Activated T-cell treated with anti-CD3 and anti-CD28 coated beads, Interleukin-2, amount 50 U/mL, for 1 hour (primary cell): ENCODE measurements around the gene LDLRAD3.

Source experiments
- DNase-seq: peaks from one replicate; pipeline ENCODE4 v3.0.0-alpha.2; 2020

LDLRAD3 gene

GRCh38 chr11:36086366-36086765 lies 142.5 kb downstream of the LDLRAD3 start:
- DNase-seq, result no peak

GRCh38 chr11:36088266-36088972 lies 144.6 kb downstream of the LDLRAD3 start:
- no peak for DNase-seq

- no peak for DNase-seq
Measured at GRCh38 chr11:36089920-36090319, 146.1 kb downstream of the LDLRAD3 start.

GRCh38 chr11:36090356-36091109 lies 146.7 kb downstream of the LDLRAD3 start:
- DNase-seq, result no peak

- DNase-seq, result no peak
Measured at GRCh38 chr11:36091256-36091811, 147.5 kb downstream of the LDLRAD3 start.

GRCh38 chr11:36092314-36093030 lies 148.6 kb downstream of the LDLRAD3 start:
- DNase-seq, result no peak

GRCh38 chr11:36093548-36093947 lies 149.7 kb downstream of the LDLRAD3 start:
- no peak for DNase-seq

GRCh38 chr11:36094164-36094563 lies 150.3 kb downstream of the LDLRAD3 start:
- no peak for DNase-seq

- no peak for DNase-seq
Measured at GRCh38 chr11:36095716-36096115, 151.9 kb downstream of the LDLRAD3 start.

- no peak for DNase-seq
Measured at GRCh38 chr11:36097219-36097650, 153.4 kb downstream of the LDLRAD3 start.

- no peak for DNase-seq
Measured at GRCh38 chr11:36098087-36098486, 154.2 kb downstream of the LDLRAD3 start.

GRCh38 chr11:36098853-36099375 lies 155.1 kb downstream of the LDLRAD3 start:
- no peak for DNase-seq

- no peak for DNase-seq
Measured at GRCh38 chr11:36101466-36101865, 157.6 kb downstream of the LDLRAD3 start.

- DNase-seq, result no peak
Measured at GRCh38 chr11:36102868-36103267, 159.0 kb downstream of the LDLRAD3 start.

- DNase-seq, result no peak
Measured at GRCh38 chr11:36103933-36104530, 160.2 kb downstream of the LDLRAD3 start.

GRCh38 chr11:36104660-36104992 lies 160.8 kb downstream of the LDLRAD3 start:
- DNase-seq, result no peak

GRCh38 chr11:36105743-36106581 lies 162.1 kb downstream of the LDLRAD3 start:
- DNase-seq, result no peak

- no peak for DNase-seq
Measured at GRCh38 chr11:36107547-36107946, 163.7 kb downstream of the LDLRAD3 start.

GRCh38 chr11:36108881-36109589 lies 165.2 kb downstream of the LDLRAD3 start:
- DNase-seq, result no peak

GRCh38 chr11:36109590-36109849 lies 165.7 kb downstream of the LDLRAD3 start:
- DNase-seq, result no peak

GRCh38 chr11:36109850-36110606 lies 166.2 kb downstream of the LDLRAD3 start:
- no peak for DNase-seq
